ENCODE results near the gene PTPRS.

Gene PTPRS

DNA sequence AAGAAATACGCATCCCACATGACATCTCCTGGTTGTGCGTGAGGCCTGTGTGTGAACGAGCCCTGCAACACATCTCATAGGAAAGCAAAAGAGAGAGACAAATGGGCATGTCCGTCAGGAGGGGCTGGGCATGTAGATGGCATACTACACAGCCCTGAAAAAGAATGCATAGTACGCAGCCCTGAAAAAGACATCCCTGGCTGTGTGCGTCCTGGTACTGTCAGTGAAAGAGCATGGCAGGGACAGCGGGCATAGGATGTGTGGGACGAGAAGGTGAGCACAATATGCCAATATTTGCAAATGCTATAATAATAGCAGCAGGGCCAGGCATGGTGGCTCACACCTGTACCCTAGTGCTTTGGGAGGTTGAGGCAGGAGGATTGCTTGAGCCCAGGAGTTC, 28.6 kb downstream of the PTPRS start:
- TF ChIP-seq EZH2 (optimal IDR thresholded peaks at IDR 0.05; ENCODE audit: low read depth, low read length) (no peak), EZH2phosphoT487 (IDR thresholded peaks at IDR 0.05; ENCODE audit: low read length) (no peak)
- TF ChIP-seq, protein P1, sequence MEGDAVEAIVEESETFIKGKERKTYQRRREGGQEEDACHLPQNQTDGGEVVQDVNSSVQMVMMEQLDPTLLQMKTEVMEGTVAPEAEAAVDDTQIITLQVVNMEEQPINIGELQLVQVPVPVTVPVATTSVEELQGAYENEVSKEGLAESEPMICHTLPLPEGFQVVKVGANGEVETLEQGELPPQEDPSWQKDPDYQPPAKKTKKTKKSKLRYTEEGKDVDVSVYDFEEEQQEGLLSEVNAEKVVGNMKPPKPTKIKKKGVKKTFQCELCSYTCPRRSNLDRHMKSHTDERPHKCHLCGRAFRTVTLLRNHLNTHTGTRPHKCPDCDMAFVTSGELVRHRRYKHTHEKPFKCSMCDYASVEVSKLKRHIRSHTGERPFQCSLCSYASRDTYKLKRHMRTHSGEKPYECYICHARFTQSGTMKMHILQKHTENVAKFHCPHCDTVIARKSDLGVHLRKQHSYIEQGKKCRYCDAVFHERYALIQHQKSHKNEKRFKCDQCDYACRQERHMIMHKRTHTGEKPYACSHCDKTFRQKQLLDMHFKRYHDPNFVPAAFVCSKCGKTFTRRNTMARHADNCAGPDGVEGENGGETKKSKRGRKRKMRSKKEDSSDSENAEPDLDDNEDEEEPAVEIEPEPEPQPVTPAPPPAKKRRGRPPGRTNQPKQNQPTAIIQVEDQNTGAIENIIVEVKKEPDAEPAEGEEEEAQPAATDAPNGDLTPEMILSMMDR (IDR thresholded peaks at IDR 0.05; ENCODE audit: low read length) = no peak
- H3K36me3 ChIP-seq (replicated peaks; ENCODE audit: insufficient read depth, low read length) = no peaks in the 10 kb centered on the region

GRCh38 chr19:5309438-5310204, 31.0 kb downstream of the PTPRS start:
- Histone ChIP-seq H3K36me3 (replicated peaks; ENCODE audit: insufficient read depth, low read length) (no peaks in the 10 kb centered on the region), H3K79me2 (ENCODE audit: low read length) (no peaks in the 10 kb centered on the region), H3K4me2 (ENCODE audit: low read depth, low read length) (no peak overlapping the region), H3K4me3 (ENCODE audit: low read length) (no peak overlapping the region), H3K27me3 (replicated peaks; ENCODE audit: insufficient read depth, low read length) (peaks cover 97% of the 10 kb centered on the region), H2AFZ (ENCODE audit: low read length) (no peak overlapping the region), H4K20me1 (ENCODE audit: insufficient read depth, low read length) (no peaks in the 10 kb centered on the region), H3K9me3 (replicated peaks; ENCODE audit: insufficient read depth, low read length) (no peaks in the 10 kb centered on the region), H3K27ac (ENCODE audit: low read length) (no peak overlapping the region), H3K9me2 (replicated peaks; ENCODE audit: insufficient read depth, low read length) (no peaks in the 10 kb centered on the region), H3K4me1 (ENCODE audit: low read length) (no peaks in the 10 kb centered on the region), H3F3A (ENCODE audit: insufficient read depth, low read length) (no peaks in the 10 kb centered on the region), H3K9ac (ENCODE audit: low read length) (no peak overlapping the region)
- TF ChIP-seq EZH2 (optimal IDR thresholded peaks at IDR 0.05; ENCODE audit: low read depth, low read length) (no peak), EZH2phosphoT487 (IDR thresholded peaks at IDR 0.05; ENCODE audit: low read length) (no peak)
- TF ChIP-seq, protein P1 (IDR thresholded peaks at IDR 0.05; ENCODE audit: low read length) = no peak
- no peak for DNase-seq

More for the DNA sequence above, 28.6 kb downstream of the PTPRS start:
- peaks cover 100% of the 10 kb centered on the region for H3K27me3 ChIP-seq (replicated peaks; ENCODE audit: insufficient read depth, low read length)
- H3K27ac ChIP-seq (ENCODE audit: low read length) = no peak overlapping the region
- no peak overlapping the region for H2AFZ ChIP-seq (ENCODE audit: low read length)
- H4K20me1 ChIP-seq (ENCODE audit: insufficient read depth, low read length) = no peaks in the 10 kb centered on the region
- no peak overlapping the region for H3K4me2 ChIP-seq (ENCODE audit: low read depth, low read length)
- no peaks in the 10 kb centered on the region for H3F3A ChIP-seq (ENCODE audit: insufficient read depth, low read length)
- no peaks in the 10 kb centered on the region for H3K4me1 ChIP-seq (ENCODE audit: low read length)
- DNase-seq = no peak
- H3K79me2 ChIP-seq (ENCODE audit: low read length) = no peaks in the 10 kb centered on the region
- H3K9me3 ChIP-seq (replicated peaks; ENCODE audit: insufficient read depth, low read length) = no peaks in the 10 kb centered on the region
- H3K9ac ChIP-seq (ENCODE audit: low read length) = no peak overlapping the region
- H3K4me3 ChIP-seq (ENCODE audit: low read length) = no peak overlapping the region
- H3K9me2 ChIP-seq (replicated peaks; ENCODE audit: insufficient read depth, low read length) = no peaks in the 10 kb centered on the region

DNA sequence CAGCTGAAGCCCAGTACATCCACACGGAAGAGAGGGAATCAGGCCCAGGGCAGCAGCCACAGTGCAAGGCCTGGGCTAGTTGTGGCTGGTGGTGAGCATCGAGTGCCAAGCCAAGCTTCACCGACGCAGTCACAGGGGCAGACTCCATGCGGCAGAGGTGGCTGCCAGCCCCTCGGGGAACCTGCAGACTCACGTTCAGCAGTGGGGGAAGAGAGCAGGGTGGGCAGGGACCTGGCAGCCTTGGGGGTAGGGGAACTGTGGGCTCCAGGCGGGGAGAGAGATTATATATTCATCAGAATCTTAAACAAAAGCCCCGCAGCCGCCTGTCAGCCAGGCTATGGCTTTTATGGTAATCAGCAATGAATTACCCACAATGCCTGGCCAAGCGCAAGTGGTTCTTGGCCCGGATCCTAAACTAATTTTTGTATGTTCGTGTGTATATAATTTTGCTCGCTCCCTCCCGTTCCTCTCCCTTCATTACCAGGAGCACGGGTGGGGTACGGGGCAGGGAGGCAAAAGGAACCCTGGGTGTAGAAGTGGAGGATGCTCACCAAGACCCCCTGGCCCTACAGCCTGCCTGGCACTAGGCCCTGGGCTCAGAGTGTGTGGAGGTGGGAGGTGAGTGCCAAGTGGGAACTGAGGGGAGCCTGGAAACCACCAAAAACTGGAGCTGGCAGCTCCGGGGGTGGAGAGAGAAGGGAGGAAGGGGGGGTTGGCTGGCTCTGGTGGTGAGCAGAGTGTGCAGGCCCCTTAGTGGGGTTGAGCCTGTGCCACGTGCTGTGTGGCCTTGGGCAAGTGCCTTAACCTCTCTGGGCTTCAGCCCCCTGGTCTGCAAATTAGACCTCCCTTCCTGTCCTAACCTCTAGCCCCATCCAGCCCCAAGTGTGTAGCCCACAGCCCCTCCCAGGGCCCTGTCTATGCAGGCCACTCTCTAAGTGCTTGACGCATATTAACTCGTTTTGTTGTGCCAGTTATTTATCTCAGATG, 31.9 kb downstream of the PTPRS start:
- Histone ChIP-seq H3F3A (ENCODE audit: insufficient read depth, low read length) (no peaks in the 10 kb centered on the region), H3K4me2 (ENCODE audit: low read depth, low read length) (no peak overlapping the region), H3K4me3 (ENCODE audit: low read length) (no peak overlapping the region), H3K4me1 (ENCODE audit: low read length) (no peaks in the 10 kb centered on the region), H2AFZ (ENCODE audit: low read length) (no peak overlapping the region), H3K9me2 (replicated peaks; ENCODE audit: insufficient read depth, low read length) (no peaks in the 10 kb centered on the region), H3K36me3 (replicated peaks; ENCODE audit: insufficient read depth, low read length) (no peaks in the 10 kb centered on the region), H3K9ac (ENCODE audit: low read length) (no peak overlapping the region), H4K20me1 (ENCODE audit: insufficient read depth, low read length) (no peaks in the 10 kb centered on the region), H3K9me3 (replicated peaks; ENCODE audit: insufficient read depth, low read length) (no peaks in the 10 kb centered on the region), H3K27me3 (replicated peaks; ENCODE audit: insufficient read depth, low read length) (peaks cover 97% of the 10 kb centered on the region), H3K79me2 (ENCODE audit: low read length) (no peaks in the 10 kb centered on the region), H3K27ac (ENCODE audit: low read length) (no peak overlapping the region)
- no peak for DNase-seq
- TF ChIP-seq EZH2phosphoT487 (IDR thresholded peaks at IDR 0.05; ENCODE audit: low read length) = no peak
- TF ChIP-seq EZH2 (optimal IDR thresholded peaks at IDR 0.05; ENCODE audit: low read depth, low read length) = no peak
- TF ChIP-seq, protein P1 (IDR thresholded peaks at IDR 0.05; ENCODE audit: low read length) = no peak

Data from MM.1S (cell line).